Colon (tissue), 2 donors: Measurements from ENCODE around the gene USP6.
"Not testable (repeated sequence)": the region's sequence is repeated elsewhere in the genome, so short reads cannot be mapped to it uniquely, and the experiment has no call there.

Source experiments
- FAIRE-seq: peaks from 2 replicates; lab custom pipeline; 2012; peaks lifted over from hg19 to GRCh38; lab: Jason Lieb, UNC
- donor health status: control.
- donor health status: control.

Gene USP6

DNA sequence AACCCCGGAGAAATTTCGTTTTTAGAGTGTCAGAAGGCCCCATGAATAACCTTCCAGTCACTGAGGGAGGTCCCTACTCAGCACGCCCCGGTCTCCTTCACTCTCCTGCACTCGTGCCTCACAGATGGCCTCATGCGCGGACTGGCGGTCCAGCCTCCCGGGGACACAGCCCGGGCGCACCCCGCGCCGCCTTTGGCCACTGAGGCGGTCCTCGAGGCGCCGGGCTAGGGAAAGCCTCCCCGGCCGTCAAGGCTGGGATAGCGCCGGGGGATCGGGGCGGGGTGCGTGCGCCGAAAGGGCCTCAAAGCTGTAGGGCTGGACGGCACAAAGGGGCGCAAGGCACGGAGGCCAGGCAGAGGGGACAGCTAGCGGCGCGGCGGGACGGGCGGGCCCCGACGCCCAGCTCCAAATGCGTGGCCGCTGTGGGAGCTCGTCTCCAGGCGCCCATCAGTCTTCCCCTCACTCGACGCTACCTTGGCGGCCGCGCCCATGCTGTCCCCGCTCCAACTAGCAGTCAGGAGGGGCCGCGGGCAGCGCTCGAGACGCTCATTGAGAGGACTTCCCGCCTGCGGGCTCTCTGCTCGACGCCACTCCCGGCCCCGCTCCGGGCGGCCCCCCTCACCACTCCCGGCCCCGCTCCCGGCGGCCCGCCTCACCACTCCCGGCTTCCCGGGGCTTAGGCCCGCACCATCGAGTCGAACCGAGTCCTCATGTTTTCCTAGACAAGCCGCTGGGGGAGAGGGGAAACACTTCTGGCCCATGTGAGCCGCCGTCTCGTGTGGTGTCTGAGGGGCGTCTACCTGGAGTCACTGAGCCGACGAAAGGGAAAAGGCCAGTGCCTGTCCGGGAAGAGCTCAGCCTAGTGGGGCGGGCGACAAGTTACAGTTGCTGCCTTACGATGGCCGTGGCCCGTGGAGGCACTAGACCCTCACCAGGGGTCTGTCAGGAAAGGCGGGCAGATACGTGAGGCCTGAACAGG lies at the start of gene USP6:
USP6 (plus strand) TSS at position 360 of the 979 bp plus-strand sequence. CDS start 14,336 bp downstream, outside the sequence.
- FAIRE-seq = no peak

DNA sequence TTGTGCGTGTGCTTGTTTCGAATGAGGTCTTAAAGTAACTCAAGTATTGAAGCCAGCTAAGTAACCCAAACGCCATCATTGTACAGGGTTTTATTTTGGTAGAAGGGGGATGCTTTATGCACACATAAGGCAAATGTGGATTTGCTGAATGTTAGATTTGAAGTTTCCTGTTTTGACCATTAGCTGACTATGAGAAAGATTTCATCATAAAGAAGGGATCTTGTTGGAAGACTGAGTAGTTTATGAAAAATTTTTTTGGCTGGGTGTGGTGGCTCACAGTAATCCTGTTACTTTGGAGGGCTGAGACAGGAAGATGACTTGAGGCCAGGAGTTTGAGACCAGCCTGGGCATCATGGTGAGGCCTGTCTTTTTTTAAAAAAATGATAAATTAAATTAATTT lies 47.6 kb upstream of the USP6 start:
- FAIRE-seq = no peak

- FAIRE-seq = no peak
These were observed 46.1 kb upstream of the USP6 start for GRCh38 chr17:5069724-5070123.

DNA sequence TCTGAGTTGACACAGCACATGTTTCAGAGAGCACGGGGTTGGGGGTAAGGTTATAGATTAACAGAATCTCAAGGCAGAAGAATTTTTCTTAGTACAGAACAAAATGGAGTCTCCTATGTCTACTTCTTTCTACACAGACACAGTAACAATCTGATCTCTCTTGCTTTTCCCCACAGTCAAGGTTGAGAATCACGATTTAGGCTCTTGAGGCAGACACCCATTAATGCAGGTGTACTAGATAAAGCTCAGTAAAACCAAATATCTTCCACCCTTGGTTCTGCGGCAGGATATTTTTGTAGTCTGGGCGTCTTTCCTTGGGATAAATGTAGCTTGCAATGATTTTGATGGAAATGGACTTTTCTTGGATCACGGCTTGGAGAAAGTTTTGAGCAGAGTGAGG lies 40.4 kb upstream of the USP6 start:
- not testable (repeated sequence) for FAIRE-seq

DNA sequence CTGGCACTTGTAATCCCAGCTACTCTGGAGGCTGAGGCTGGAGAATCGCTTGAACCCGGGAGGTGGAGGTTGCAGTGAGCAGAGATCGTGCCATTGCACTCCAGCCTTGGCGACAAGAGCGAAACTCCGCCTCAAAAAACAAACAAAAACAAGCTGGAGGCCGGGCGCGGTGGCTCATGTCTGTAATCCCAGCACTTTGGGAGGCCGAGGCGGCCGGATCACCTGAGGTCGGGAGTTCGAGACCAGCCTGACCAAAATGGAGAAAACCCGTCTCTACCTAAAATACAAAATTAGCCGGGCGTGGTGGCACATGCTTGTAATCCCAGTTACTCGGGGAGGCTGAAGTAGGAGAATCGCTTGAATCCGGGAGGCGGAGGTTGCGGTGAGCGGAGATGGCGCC lies 38.6 kb upstream of the USP6 start:
- not testable (repeated sequence) for FAIRE-seq

- FAIRE-seq = no peak
These were observed 38.1 kb upstream of the USP6 start for GRCh38 chr17:5077781-5078105.

DNA sequence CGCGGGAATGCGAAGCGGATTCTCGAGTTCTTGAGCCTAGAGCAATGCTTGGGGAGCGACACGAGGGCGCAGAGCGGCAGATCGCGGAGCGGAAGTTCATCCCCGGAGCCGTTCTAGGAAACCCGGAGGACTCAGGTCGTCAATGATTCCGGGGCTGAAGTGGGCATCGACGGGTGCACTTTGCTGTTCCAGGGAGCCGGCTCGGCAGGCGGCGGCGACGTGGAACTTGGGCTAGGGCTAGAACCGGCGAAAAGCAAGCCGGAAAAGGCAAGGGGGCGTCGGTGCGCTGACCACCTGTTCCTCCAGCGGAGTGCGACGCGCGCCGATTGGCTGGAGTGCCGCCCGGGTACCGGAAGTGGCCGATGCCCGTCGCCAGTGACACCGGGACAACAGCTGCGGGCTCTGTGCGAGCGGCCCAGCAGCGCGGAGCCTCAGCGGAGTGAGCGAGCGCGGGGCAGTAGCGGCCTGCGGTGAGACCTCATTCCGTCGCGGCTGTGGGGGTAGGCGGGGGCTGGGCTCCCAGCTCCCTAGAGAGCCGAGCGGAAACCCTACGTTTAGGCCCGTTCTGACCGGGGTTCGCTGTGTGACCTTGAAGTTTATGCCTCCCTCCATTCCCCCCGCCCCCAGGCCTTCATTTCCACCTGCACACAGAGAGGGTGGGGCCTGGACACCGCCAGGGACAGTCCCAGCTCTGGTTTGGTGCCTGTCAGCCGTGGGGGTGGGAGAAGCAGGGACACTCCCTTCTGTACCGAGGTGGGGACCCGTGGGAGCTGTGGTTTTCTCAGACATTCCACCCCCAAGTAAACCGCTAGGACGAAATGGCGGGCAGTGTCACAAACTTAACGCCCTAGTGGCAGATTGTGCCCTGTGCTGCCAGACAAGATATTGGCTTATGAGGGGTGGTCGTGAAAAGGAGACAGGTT lies 37.5 kb upstream of the USP6 start, which contains the start of gene ZFP3:
ZFP3 (plus strand) TSS at position 362 of the 923 bp plus-strand sequence. CDS start 13,038 bp downstream, outside the sequence.
- no peak for FAIRE-seq

DNA sequence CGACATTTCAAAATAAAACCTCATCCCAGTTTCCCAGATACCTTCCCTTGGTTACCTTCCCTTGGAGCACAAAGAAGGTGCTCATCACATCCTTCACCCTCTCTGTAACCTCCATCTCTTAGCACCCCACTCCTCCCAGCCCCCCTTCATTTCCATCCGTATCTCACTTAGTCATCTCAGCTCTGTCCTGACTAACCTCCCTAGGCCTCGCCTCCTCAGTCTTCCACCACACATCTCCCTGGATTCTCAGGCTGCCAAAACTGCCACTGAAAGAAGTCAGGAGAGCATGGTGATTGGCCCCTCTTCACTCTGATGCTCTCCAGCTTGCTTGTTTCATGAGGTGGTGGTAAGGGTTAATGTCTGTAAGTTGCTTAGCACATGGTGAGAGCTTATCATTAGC lies 35.2 kb upstream of the USP6 start:
- FAIRE-seq = no peak

GRCh38 chr17:5092218-5093010 lies 23.4 kb upstream of the USP6 start:
- FAIRE-seq = no peak

DNA sequence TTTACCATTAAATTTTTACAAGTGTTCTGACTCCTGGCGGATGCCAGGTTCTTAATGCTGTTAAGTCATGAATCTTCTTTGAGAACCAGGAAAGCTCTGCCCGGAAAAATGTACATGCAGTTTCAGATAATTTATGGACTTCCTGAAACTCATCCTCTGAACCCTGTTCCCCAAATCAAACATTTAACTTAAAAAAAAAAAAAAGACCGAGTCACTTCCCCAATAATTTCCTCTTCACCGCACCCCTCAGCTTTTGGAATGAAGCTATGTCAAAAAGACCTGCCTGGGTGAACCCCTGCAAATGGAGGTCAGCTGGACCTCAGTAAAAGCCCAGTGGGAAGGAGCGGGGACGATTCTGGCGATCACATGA lies 19.1 kb upstream of the USP6 start:
- no peak for FAIRE-seq

DNA sequence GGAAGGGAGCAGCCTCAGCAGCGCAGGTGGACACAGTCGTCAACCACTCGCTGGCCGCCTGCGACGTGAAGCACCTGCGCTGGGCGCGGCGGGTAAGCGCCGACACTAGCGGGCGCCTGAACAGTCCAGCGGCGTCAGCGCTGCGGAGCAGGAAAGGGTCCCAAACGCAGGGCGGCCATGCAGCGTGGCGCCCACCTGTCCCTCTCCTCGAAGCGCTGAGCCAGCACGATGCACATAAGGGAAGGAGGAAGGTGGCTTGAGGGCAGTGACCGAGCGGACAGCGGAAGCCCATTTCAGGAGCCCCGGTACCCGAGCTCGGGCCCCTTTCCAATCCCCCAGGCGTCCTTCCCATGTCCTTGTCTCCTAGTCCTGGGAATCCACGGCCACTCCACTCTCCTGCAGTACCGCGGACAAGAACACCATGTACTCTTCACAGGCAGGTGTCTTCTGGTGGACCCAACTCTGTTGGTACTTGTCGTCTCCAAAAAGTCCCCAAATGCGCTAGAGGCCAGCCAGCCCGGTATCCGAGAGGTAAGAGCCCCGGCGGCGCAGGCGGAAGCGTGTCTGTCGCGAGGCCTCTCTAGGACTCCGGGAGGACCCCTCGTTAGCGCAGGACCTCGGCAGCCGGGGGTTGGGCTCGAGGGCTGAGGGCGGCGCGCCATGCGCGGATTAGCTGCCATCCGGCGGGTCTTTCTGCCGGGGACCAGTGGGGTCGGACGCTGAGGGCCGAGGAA lies 18.6 kb upstream of the USP6 start:
- no peak for FAIRE-seq

DNA sequence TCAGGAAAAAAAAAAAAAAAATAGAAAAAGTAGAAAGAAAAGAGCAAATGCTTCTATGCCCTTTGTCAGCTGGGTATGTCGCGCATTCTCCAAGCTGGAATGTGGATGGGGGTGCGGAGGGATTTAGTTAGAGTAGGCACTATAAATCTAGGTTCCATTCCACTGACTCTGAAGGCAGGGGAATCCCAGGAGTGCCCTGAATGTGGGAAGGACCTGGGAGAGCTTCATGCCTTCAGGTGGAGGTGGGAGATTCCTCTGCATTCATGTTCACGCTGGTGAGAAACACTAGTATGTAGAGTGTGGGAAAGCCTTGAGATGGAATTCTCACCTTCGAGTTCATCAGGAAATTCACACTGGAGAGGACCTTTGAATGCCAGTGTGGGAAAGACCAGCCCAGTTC lies 16.6 kb upstream of the USP6 start:
- FAIRE-seq = no peak

- FAIRE-seq = no peak
These were observed 15.0 kb upstream of the USP6 start for GRCh38 chr17:5100832-5101231.

DNA sequence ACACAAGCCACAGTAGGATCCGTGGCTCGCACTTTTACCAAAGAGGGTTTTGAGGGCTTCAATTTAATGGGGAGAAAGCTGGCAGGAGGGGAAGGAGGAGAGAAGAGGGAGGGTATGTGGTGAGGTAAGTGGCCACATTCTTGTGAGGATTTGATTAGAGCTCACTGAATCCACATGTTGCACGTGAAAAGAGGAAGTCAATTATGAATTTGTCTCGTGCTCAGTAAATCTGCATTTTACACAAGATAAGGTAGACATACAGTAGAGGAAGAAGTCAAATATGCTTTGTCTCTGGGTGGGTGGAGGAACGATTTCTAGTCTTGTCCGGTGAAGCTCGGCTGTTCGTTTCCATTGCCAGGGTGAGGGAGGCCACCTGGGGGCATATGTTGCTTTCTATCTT lies 5.0 kb upstream of the USP6 start:
- FAIRE-seq = no peak

DNA sequence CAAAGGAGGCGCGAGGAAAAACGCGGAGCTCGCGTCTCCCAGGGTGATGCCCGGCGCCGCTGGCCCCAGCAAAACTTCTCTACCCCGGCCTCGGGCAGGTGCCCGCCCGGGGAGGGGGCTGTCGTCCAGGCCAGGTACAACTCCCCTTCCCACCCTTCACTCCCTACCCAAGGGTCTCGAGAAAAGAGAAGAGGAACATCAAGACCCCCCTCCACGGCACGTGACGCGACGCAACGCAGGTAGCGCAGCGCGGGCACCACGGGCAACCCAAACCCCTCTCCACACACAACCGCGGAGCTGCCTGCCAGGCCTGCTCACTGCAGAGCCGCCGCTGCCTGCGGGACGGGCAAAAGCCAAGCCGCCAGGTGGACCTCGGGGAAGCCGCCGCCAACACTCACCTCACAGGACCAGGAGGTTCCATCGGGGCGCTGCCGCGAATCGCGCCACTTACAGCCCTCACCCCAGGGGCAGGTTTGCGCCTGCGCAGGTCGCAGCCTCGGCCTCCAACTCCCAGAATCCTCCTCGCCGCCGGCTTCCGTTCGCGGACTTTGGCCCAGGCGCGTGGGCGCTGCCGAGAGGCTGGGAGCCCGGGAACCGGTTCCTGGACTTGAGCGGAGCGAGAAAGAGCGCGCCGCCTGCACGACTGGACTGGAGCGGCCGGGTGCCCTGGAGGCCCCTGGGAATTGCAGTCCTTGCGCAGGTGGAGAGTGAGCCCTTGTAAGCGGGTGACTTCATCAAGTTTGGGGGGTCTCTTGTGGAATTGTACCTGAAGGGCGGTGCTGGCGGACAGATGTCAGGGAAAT lies 4.2 kb upstream of the USP6 start, which contains the start of gene ZNF232:
ZNF232 (minus strand) TSS at position 477 of the 803 bp plus-strand sequence; CDS start at position 421, 56 bp downstream.
- FAIRE-seq = peak; percentile 36

DNA sequence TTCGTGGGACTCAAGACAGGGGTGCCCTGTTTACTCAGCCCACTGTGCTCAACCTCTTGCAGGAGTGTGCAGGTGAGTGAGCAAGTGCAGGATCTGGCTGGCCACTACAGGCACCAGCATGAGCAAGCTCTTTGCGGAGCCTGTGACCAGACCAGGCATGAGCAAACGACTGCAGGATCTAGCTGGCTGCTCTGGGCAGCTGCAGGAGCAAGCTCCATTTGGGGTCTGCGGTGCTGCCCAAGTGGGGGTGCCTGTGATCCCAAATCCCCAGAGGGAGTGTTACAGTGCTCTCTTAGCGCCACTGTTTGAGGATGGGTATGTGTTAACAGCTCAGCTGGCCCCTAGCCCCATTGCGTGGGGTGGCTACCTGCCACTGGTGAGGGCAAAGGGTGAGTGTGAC lies 2.4 kb downstream of the USP6 start:
- FAIRE-seq = no peak

DNA sequence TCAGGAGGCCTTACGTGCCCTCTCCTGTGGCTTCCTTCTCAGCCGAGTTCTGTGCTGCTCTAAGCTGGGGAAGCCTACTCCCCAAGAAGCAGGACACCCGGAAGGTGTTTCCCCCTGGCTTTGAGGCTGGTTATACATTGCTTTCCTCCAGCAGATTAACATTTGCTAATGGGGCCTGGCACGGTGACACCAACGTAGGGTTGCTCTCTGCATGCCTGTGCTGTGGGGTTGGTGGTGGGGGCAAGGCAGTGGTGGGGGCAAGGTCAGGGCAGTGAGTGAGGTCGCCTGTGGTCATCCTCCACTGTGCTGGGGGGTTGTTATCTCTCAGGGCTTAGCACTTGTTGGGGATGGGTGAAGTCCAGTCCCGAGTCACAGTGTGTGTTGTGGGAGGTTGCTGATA lies 4.2 kb downstream of the USP6 start:
- FAIRE-seq = no peak

- FAIRE-seq = not testable (repeated sequence)
These were observed 4.8 kb downstream of the USP6 start for GRCh38 chr17:5120436-5121185.

- no peak for FAIRE-seq
These were observed 5.5 kb downstream of the USP6 start for GRCh38 chr17:5121186-5121841.
